ENCODE measurements around the gene MAST4. TPM values are rescaled to one million over a fixed set of nuclear protein-coding genes. Genes with fewer than 3 reads are reported as not detected.

The MAST4 gene
- total RNA-seq, 4 donors from 2014 or later: 16.2 to 32.8 (median 25.0) TPM

DNA sequence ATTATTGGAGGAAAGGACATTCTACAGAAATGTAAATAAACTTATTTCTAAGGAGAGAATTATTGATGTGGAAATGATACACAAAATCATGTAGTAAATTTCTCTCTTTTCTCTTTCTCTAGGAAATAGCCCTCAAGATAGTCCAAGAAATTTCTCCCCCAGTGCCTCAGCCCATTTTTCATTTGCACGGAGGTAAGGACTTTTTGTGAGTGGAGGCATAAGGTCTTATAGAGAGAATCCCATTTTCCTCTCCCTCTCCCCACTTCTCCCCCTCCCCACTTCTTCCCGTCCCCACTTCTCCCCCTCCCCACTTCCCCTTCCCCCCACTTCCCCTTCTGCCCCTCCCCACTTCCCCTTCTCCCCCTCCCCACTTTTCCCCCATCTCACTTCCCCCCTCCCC is 493.8 kb downstream of the MAST4 start:
- ATAC-seq: no peak
- WGBS, 2 donors (ENCODE audit: low coverage in 1 of 2): 100% methylated on average over 2 of the region's 2 CpGs; no CpG with 5 or more reads in 1 of the 2 donors
- TF ChIP-seq POLR2A (IDR thresholded peaks at IDR 0.05) (no peak), POLR2AphosphoS5 (IDR thresholded peaks at IDR 0.05) (no peak), EP300 (IDR thresholded peaks at IDR 0.05) (no peak)
- TF ChIP-seq, protein P1, sequence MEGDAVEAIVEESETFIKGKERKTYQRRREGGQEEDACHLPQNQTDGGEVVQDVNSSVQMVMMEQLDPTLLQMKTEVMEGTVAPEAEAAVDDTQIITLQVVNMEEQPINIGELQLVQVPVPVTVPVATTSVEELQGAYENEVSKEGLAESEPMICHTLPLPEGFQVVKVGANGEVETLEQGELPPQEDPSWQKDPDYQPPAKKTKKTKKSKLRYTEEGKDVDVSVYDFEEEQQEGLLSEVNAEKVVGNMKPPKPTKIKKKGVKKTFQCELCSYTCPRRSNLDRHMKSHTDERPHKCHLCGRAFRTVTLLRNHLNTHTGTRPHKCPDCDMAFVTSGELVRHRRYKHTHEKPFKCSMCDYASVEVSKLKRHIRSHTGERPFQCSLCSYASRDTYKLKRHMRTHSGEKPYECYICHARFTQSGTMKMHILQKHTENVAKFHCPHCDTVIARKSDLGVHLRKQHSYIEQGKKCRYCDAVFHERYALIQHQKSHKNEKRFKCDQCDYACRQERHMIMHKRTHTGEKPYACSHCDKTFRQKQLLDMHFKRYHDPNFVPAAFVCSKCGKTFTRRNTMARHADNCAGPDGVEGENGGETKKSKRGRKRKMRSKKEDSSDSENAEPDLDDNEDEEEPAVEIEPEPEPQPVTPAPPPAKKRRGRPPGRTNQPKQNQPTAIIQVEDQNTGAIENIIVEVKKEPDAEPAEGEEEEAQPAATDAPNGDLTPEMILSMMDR (IDR thresholded peaks at IDR 0.05): no peak
- Histone ChIP-seq H3K27ac (no peak overlapping the region), H3K4me3 (no peak overlapping the region), H3K4me1 (peaks cover 14 to 57% (median 16%) of the 10 kb centered on the region in 3 donors), H3K27me3 (no peaks in the 10 kb centered on the region), H3K36me3 (peaks cover 0 to 6% of the 10 kb centered on the region in 2 donors), H3K9me3 (no peaks in the 10 kb centered on the region)

DNA sequence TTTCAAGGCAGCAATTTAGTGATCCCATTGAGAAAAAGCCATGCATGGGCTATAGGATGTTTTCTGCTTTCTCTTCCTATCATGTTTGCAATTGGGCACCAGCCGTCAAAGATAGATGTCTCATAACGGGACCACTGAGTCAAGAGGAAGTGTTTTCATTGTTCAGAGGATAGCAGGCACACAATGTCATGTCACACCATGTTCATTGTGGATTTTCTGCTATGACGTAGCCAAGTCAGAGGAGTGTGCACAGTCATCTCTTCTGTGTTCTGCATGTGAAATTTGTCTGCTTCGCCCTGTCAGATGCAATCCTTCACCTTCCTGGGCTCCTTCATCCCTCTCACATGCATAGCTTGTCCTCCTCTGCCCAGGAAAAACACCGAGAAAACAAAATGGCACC is 494.4 kb downstream of the MAST4 start:
- H3K36me3 ChIP-seq: peaks cover 0 to 6% of the 10 kb centered on the region in 2 donors
- TF ChIP-seq POLR2AphosphoS5 (IDR thresholded peaks at IDR 0.05): no peak
- TF ChIP-seq EP300 (IDR thresholded peaks at IDR 0.05): no peak
- TF ChIP-seq, protein P1 (IDR thresholded peaks at IDR 0.05): no peak
- TF ChIP-seq POLR2A (IDR thresholded peaks at IDR 0.05): no peak
- H3K27me3 ChIP-seq: no peaks in the 10 kb centered on the region
- no peaks in the 10 kb centered on the region for H3K9me3 ChIP-seq
- 90 to 92% methylated on average over 4 of the region's 5 CpGs for WGBS, 2 donors (ENCODE audit: low coverage in 1 of 2)
- H3K27ac ChIP-seq: no peak overlapping the region
- H3K4me3 ChIP-seq: no peak overlapping the region
- ATAC-seq: no peak
- H3K4me1 ChIP-seq: peaks cover 16 to 63% (median 20%) of the 10 kb centered on the region in 3 donors

DNA sequence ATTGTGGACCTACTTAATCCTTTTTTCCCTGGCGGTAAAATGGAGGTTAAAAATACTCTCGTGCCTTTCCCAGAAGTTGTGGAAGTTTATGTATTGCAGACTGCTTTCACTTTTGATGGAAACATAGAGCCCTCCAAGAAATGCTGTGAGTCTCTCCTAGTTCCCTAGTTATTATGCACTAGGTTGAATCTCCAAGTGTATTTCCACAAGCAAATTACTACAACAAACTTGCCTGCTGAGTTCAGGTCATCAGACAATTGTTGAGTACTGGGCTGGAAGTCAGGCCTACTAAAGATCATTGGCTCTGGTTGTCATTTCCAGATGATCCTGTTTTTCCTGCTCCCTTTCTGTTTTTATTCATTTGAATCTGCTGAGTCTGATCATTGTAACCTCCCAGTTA is 496.3 kb downstream of the MAST4 start:
- H3K36me3 ChIP-seq: peaks cover 0 to 6% of the 10 kb centered on the region in 2 donors
- ATAC-seq: peak; percentile 31
- H3K4me1 ChIP-seq: peaks cover 16 to 72% (median 20%) of the 10 kb centered on the region in 3 donors
- H3K4me3 ChIP-seq: peak overlapping the region; percentile 4 to 6
- no peaks in the 10 kb centered on the region for H3K27me3 ChIP-seq
- H3K27ac ChIP-seq: peak overlapping the region; percentile 67 to 74 (median 72)
- no peaks in the 10 kb centered on the region for H3K9me3 ChIP-seq
- TF ChIP-seq POLR2AphosphoS5 (IDR thresholded peaks at IDR 0.05): peak; percentile 69
- TF ChIP-seq, protein P1 (IDR thresholded peaks at IDR 0.05): no peak
- WGBS, 2 donors (ENCODE audit: low coverage in 1 of 2): 0 to 9% methylated on average over 2 of the region's 2 CpGs

DNA sequence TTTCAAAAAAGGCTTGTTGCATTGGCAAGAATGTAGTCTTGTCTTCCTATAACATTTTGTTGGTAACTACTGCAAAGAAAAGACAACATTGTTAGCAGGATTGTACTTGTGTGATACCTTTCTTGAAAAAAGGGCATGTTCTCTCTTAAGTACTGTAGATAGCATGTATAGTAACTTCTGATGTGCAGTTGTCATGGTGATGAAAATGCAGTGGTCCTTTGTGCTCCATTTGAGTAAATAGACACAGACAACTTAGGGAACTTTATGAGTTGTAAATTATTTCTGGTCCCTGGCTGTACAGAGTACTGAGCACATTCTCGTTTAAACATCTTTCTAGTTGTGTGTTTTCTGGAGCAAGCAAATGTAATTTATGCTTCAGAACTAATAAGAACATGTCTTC is 497.1 kb downstream of the MAST4 start:
- Histone ChIP-seq H3K4me1 (peaks cover 16 to 71% (median 20%) of the 10 kb centered on the region in 3 donors), H3K9me3 (no peaks in the 10 kb centered on the region), H3K27me3 (no peaks in the 10 kb centered on the region), H3K27ac (peak overlapping the region; percentile 67 to 74 (median 72)), H3K4me3 (no peak overlapping the region), H3K36me3 (peaks cover 0 to 6% of the 10 kb centered on the region in 2 donors)
- WGBS, 2 donors (ENCODE audit: low coverage in 1 of 2): 13 to 60% methylated on average over 1 of the region's 1 CpG
- no peak for ATAC-seq
- TF ChIP-seq, protein P1 (IDR thresholded peaks at IDR 0.05): no peak
- TF ChIP-seq POLR2AphosphoS5 (IDR thresholded peaks at IDR 0.05) (no peak), EP300 (IDR thresholded peaks at IDR 0.05) (no peak), POLR2A (IDR thresholded peaks at IDR 0.05) (no peak)

DNA sequence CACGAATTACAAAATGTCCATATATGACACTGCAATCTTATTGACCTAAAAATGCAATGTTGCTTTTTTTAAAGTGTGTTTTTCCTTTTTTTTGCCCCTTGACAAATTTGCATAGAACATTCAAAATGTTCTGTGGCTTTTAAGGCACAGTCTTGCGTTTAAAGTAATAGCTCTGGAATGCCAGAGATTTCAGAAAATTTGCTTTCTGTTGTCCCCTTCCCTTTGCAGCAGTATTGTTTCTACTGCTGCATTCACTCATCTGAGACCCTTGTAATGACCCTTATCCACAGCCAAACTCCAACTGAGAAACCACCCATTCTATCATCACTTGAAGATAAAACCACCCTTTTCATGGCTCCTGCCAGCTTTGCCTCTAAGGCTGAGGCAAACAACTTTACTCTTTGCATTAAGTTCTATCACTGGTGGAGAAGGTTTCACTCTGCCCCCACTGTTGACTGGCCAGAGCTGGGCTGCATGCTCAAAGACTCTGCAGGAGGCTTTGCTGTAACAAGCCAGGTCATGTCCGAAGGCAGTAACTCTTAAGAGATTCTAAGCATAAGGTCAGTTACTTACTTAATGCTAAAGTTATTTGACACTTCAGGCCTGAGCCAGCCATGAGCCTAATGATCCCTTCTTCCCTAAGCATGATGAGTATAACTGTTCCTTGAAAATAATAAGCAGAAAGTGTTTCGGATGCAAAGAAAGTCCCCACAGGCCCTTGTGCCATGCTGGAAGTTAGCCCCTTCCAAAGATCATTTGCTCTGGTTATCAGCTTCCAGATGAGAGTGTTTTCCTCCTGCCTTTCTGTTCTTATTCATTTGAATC is 498.5 kb downstream of the MAST4 start:
- Histone ChIP-seq H3K4me1 (peaks cover 16 to 63% (median 16%) of the 10 kb centered on the region in 3 donors), H3K27ac (peak overlapping the region; percentile 58 to 78 (median 65)), H3K9me3 (no peaks in the 10 kb centered on the region), H3K36me3 (peaks cover 0 to 6% of the 10 kb centered on the region in 2 donors), H3K27me3 (no peaks in the 10 kb centered on the region), H3K4me3 (no peak overlapping the region)
- TF ChIP-seq POLR2AphosphoS5 (IDR thresholded peaks at IDR 0.05): no peak
- TF ChIP-seq POLR2A (IDR thresholded peaks at IDR 0.05): no peak
- no peak for TF ChIP-seq EP300 (IDR thresholded peaks at IDR 0.05)
- TF ChIP-seq, protein P1 (IDR thresholded peaks at IDR 0.05): no peak
- no peak for ATAC-seq
- 39 to 48% methylated on average over 4 of the region's 4 CpGs for WGBS, 2 donors (ENCODE audit: low coverage in 1 of 2)

All from gastroesophageal sphincter (tissue), 4 donors.